Measurements from ENCODE around the gene ABHD15. TPM values are rescaled to one million over a fixed set of nuclear protein-coding genes. Genes with fewer than 3 reads are reported as not detected.

Gene ABHD15
- total and polyA plus RNA-seq, 9 of the 15 experiments (the other 6 are each of a cell fraction or from before 2014, with no cell fraction given), result 0.85 to 4.2 (median 2.1) TPM

- TF ChIP-seq SMC3 (conservative IDR thresholded peaks at IDR 0.05; ENCODE audit: insufficient read depth, low read depth, low read length) (no peak), YBX1 (IDR thresholded peaks at IDR 0.05) (no peak), CHD4 (IDR thresholded peaks at IDR 0.05; ENCODE audit: insufficient read depth, insufficient replicate concordance, low read depth, low read length, poor library complexity, severe bottlenecking) (no peak), CXXC5 (CRISPR knock-in tag; IDR thresholded peaks at IDR 0.05) (peak; percentile 79), TAF1 (IDR thresholded peaks at IDR 0.05; ENCODE audit: control insufficient read depth, extremely low read depth, insufficient read depth, low read length, severe bottlenecking) (peak; percentile 55), CTBP1 (IDR thresholded peaks at IDR 0.05; ENCODE audit: borderline replicate concordance) (peak; percentile 74), SPI1 (IDR thresholded peaks at IDR 0.05; ENCODE audit: borderline replicate concordance, low read depth, low read length) (peak; percentile 32; the same call in 1 of the 2 replicates), ZNF134 (CRISPR knock-in tag; conservative IDR thresholded peaks at IDR 0.05) (no peak), NKRF (IDR thresholded peaks at IDR 0.05; ENCODE audit: borderline replicate concordance) (no peak), ZNF668 (CRISPR knock-in tag; IDR thresholded peaks at IDR 0.05) (peak; percentile 53; the same call in 1 of the 2 replicates), XRCC4 (IDR thresholded peaks at IDR 0.05; ENCODE audit: extremely low read depth, insufficient read depth, insufficient read length) (no peak), MAFF (IDR thresholded peaks at IDR 0.05; ENCODE audit: low read length) (no peak), L3MBTL2 (IDR thresholded peaks at IDR 0.05) (peak; percentile 64; the same call in 1 of the 2 replicates), EGR1 (conservative IDR thresholded peaks at IDR 0.05) (peak; percentile 38), TCF7 (IDR thresholded peaks at IDR 0.05; ENCODE audit: borderline replicate concordance) (no peak), NRF1 (conservative IDR thresholded peaks at IDR 0.05 in 1 of 2, IDR thresholded peaks at IDR 0.05 in 1 of 2) (peak in 1 of 2 experiments; percentile 79; a peak in 2 of 4 replicates)
- TF ChIP-seq, protein P1, sequence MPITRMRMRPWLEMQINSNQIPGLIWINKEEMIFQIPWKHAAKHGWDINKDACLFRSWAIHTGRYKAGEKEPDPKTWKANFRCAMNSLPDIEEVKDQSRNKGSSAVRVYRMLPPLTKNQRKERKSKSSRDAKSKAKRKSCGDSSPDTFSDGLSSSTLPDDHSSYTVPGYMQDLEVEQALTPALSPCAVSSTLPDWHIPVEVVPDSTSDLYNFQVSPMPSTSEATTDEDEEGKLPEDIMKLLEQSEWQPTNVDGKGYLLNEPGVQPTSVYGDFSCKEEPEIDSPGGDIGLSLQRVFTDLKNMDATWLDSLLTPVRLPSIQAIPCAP (CRISPR knock-in tag; IDR thresholded peaks at IDR 0.05; ENCODE audit: borderline replicate concordance), result no peak
- TF ChIP-seq, protein P2, sequence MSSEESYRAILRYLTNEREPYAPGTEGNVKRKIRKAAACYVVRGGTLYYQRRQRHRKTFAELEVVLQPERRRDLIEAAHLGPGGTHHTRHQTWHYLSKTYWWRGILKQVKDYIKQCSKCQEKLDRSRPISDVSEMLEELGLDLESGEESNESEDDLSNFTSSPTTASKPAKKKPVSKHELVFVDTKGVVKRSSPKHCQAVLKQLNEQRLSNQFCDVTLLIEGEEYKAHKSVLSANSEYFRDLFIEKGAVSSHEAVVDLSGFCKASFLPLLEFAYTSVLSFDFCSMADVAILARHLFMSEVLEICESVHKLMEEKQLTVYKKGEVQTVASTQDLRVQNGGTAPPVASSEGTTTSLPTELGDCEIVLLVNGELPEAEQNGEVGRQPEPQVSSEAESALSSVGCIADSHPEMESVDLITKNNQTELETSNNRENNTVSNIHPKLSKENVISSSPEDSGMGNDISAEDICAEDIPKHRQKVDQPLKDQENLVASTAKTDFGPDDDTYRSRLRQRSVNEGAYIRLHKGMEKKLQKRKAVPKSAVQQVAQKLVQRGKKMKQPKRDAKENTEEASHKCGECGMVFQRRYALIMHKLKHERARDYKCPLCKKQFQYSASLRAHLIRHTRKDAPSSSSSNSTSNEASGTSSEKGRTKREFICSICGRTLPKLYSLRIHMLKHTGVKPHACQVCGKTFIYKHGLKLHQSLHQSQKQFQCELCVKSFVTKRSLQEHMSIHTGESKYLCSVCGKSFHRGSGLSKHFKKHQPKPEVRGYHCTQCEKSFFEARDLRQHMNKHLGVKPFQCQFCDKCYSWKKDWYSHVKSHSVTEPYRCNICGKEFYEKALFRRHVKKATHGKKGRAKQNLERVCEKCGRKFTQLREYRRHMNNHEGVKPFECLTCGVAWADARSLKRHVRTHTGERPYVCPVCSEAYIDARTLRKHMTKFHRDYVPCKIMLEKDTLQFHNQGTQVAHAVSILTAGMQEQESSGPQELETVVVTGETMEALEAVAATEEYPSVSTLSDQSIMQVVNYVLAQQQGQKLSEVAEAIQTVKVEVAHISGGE (CRISPR knock-in tag; IDR thresholded peaks at IDR 0.05), result peak in 1 of 3 experiments; percentile 30; a peak in 1 of 6 replicates
- TF ChIP-seq, protein P3, sequence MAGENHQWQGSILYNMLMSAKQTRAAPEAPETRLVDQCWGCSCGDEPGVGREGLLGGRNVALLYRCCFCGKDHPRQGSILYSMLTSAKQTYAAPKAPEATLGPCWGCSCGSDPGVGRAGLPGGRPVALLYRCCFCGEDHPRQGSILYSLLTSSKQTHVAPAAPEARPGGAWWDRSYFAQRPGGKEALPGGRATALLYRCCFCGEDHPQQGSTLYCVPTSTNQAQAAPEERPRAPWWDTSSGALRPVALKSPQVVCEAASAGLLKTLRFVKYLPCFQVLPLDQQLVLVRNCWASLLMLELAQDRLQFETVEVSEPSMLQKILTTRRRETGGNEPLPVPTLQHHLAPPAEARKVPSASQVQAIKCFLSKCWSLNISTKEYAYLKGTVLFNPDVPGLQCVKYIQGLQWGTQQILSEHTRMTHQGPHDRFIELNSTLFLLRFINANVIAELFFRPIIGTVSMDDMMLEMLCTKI (IDR thresholded peaks at IDR 0.05; ENCODE audit: partially characterized antibody), result no peak
These were observed 22.9 kb upstream of the ABHD15 start, which contains the start of gene GIT1 (continued) for GRCh38 chr17:29589524-29590410.
